ENCODE results near the gene LRRC4C.

DNA sequence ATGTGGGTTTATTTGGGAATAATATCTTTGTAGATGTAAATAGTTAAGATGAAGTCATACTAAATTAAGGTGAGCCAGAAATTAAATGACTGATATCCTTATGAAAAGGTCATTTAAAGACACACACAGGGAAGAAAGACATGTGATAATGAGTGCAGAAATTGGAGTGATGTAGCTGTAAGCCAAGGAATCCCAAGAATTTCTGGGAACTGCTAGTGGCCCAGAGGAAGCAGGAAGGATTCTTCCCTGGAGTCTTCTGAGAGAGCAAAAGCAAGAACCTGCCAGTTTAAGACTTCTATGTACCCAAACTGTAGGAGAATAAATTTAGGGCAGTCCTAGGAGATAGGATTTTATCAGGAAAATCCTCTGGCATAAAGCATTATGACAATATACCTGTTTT is 66.9 kb downstream of the LRRC4C start:
- no peak for TF ChIP-seq REST (IDR thresholded peaks at IDR 0.05; ENCODE audit: insufficient read depth in 1 of 2, low read depth in 2 of 2, low read length in 1 of 2)
- TF ChIP-seq, protein P1, sequence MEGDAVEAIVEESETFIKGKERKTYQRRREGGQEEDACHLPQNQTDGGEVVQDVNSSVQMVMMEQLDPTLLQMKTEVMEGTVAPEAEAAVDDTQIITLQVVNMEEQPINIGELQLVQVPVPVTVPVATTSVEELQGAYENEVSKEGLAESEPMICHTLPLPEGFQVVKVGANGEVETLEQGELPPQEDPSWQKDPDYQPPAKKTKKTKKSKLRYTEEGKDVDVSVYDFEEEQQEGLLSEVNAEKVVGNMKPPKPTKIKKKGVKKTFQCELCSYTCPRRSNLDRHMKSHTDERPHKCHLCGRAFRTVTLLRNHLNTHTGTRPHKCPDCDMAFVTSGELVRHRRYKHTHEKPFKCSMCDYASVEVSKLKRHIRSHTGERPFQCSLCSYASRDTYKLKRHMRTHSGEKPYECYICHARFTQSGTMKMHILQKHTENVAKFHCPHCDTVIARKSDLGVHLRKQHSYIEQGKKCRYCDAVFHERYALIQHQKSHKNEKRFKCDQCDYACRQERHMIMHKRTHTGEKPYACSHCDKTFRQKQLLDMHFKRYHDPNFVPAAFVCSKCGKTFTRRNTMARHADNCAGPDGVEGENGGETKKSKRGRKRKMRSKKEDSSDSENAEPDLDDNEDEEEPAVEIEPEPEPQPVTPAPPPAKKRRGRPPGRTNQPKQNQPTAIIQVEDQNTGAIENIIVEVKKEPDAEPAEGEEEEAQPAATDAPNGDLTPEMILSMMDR (IDR thresholded peaks at IDR 0.05), result no peak

Measured in Panc1 (cell line).